Measurements from ENCODE around the gene TNS4.
"Not testable (repeated sequence)": the region's sequence is repeated elsewhere in the genome, so short reads cannot be mapped to it uniquely, and the experiment has no call there.

Gene TNS4

DNA sequence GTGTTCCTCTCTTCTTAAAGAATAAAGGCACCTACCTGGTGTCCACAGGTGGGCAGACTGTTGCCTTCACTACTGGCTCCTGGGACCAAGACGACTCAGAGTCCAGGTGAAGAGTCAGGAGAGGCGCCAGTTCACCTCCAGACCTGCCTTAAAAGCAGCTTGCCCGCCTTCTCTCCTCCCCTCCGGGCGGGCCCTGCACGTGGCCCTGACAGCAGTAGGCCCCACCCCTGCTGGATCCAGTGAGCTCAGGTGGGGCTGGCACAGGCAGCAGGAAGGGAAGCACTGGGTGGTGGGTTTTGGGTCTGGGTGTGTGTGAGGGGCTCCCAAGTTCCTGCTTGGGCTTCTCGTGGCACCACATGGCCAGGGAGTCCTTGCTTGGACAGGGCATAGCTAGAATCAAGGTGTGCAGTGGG, at the start of gene TNS4:
Gene TNS4 (minus strand): TSS at position 125 of the 413 bp plus-strand sequence. CDS start 5,198 bp downstream, outside the sequence.
- DNase-seq: no peak

DNA sequence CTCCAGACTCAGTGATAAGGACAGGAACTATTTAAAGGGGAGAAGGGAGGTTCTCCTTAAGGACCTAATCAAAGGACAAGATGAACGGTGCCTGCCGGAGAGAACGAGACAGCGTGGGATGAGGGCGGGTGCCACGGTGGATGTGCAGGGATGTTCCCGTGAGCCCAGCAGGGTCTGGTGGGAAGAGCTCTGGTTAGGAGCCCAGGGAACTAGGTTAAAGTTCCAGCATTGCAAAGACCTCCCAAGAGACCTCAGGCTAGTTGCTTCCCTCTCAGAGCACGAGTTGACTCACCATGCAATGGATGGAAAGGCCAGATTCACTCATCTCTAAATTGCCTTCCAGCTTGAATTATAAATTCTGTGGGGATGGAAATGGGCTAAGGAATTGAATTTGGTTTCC, 49.2 kb upstream of the TNS4 start:
- DNase-seq: no peak

GRCh38 chr17:40548982-40549685, 47.7 kb upstream of the TNS4 start:
- DNase-seq: no peak

- DNase-seq: no peak
Observed at GRCh38 chr17:40548491-40548981, 47.1 kb upstream of the TNS4 start.

- no peak for DNase-seq
Observed at GRCh38 chr17:40547785-40548478, 46.5 kb upstream of the TNS4 start.

DNA sequence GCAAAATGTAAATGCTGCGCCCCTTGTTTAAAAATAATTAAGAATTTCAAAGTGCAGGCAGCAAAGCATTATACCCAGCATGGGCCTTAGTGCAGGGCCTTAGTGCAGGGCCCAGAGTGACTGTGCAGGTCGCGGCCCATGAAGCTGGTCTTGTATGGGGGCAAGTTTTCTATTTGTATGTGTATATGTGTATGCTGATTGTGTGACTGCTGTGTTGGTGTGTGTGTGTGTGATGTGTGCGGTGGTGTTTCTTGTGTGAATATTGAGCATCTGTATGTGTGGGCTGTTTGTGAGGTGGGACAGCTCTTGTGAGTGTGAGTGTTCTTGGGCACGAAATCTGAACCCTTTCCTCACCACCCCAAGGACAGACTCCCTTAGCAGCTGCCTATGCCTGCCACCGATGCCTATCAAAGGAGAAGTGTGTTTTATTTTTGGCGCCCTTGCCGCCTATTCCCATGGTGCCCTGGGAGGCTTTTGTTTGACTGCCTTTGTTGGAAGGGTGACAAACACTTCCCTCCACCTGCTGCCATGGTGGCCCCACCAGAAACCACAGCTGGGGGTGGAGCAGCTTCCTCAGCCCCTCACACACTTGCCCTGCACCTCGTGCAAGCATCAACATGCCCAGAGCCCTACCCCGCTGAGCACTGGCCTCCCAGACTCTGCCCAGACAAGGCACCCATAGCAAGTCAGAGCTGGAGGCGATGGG, 45.8 kb upstream of the TNS4 start:
- no peak for DNase-seq

DNA sequence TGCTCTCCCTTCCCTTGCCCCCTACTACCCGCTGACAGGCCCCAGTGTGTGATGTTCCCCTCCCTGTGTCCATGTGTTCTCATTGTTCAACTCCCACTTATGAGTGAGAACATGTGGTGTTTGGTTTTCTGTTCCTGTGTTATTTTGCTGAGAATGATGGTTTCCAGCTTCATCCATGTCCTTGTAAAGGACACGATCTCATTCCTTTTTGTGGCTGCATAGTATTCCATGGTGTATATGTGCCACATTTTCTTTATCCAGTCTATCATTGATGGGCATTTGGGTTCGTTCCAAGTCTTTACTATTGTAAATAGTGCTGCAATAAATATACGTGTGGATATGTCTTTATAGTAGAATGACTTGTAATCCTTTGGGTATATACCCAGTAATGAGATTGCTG, 45.1 kb upstream of the TNS4 start:
- not testable (repeated sequence) for DNase-seq

GRCh38 chr17:40545660-40546059, 44.2 kb upstream of the TNS4 start:
- no peak for DNase-seq

GRCh38 chr17:40542558-40543411, 41.4 kb upstream of the TNS4 start:
- peak in 13 of 56 donors; percentile 14 to 69 (median 32) for DNase-seq

DNA sequence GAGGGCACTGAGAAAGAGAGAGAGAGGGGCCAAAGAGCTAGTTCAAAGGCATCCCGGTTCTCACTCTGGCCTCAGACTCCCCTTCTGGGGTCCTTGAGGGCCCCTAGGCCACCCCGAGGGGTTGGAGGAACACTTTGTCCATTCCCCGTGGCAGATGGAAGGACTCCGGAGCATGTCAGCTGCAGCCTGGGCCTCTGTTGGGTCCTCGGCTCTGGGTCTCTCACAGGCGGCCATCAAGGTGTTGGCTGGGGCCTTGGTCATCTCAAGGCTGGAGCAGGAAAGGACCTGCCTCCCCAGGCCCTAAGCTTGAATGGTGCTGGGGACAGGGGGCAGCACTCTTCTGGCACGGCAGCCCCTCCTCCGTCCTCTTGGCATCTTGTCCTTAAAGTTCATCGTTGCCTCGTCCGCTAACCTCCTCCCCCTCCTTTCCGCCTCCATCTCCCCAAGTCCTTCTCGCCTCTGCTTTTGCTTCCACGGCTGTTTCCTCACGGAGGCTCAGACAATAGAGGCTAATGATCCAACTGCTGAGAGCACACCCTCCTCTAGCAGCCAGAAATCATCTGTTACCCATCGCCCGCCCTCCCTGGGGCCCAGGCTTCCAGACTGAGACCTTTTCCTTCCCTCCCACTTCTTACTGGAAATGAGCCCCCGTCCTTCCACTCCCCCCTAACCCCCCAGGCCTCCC, 40.6 kb upstream of the TNS4 start:
- peak in 1 of 56 donors; percentile 69 for DNase-seq

GRCh38 chr17:40541060-40541872, 39.8 kb upstream of the TNS4 start:
- no peak for DNase-seq

DNA sequence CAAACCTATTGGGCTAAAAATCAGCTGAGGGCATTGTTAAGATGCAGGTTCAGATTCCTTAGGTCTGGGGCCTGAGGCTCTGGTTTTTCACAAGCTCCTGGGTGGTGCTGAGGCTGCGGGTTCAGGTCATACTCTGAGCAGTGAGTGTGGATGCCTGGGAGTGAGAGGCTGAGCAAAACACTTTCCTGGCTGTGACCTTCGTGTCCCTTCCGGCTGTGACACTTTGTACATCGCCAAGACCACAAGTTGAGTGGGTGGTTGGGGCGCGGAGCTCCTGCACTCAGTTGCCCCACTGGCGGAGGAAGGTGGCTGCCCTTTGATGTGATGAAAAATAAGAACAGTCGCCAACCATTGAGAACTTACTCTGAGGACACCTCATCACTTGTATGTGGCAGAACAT, 39.0 kb upstream of the TNS4 start:
- DNase-seq: no peak

GRCh38 chr17:40539711-40540411, 38.4 kb upstream of the TNS4 start:
- DNase-seq: no peak

- no peak for DNase-seq
Observed at GRCh38 chr17:40538936-40539705, 37.7 kb upstream of the TNS4 start.

DNA sequence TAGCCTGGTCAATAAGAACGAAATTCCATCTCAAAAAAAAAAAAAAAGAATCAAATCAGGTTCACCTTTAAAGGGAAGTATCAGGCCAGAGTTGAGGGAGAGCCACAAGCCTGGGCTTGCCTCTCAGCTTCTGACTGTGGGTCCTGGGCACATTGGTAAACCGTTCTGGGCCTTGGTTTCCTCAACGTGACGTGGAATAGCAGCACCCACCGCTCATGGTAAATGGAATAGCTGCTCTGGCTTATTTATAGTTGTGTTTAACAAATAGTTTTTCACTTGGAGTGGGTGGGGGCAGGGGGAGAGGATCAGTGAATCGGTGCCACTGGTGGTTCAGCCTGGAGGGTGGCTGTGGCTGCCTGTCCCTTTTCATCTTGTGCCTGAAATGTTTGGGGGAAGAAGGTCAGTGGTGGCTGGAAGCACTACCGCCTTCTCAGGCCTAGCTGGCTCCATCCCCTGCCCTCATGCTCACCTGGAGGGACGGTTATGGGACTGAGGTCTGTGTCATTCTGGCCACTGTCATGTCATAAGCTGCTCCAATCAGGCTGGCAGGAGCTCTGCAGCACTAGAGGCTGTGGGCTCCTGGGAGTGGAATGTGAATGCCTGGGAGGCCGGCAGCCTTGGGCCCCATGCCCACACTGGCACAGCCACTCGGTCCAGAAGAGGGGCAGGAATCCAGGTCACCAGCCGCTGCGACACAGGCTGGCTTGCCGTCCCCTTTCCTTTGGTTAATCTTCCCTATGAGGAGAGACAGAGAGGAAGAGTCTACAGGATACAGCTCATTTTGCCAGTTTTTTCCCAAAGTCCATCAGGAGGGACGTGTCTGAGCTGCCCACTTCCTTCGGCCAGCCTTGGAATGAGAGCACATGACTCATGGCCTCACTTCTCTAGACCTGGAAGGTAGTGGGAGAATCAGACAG, 36.9 kb upstream of the TNS4 start:
- peak in 24 of 56 donors; percentile 9 to 70 (median 44) for DNase-seq

- no peak for DNase-seq
Observed at GRCh38 chr17:40536295-40537171, 35.1 kb upstream of the TNS4 start.

All from amygdala (tissue), 56 donors.